GM19397 (cell line): ENCODE data around the gene EAF1.
"Not testable (repeated sequence)": the region's sequence is repeated elsewhere in the genome, so short reads cannot be mapped to it uniquely, and the experiment has no call there.

ENCODE experiments used
- ATAC-seq: cut with Tn5 transposase; IDR thresholded peaks from one replicate; pipeline ENCODE4 v1.9.1; 2021; ENCODE audit warnings: mild to moderate bottlenecking, moderate library complexity; ENCODE audit not compliant: unreplicated experiment

EAF1 gene

GRCh38 chr3:15427182-15427880 lies at the start of gene EAF1, which contains the start of gene METTL6:
Gene EAF1, plus strand, starts transcription at chr3:15427598. Its CDS starts 182 bp downstream, at chr3:15427780.
Gene METTL6, minus strand, starts transcription at chr3:15427544. Its CDS starts 1,033 bp downstream, at chr3:15426511.
- ATAC-seq = peak; percentile 93

- ATAC-seq = peak; percentile 92
Observed at GRCh38 chr3:15377961-15378791, 49.2 kb upstream of the EAF1 start.

- ATAC-seq = no peak
Observed at GRCh38 chr3:15380980-15381890, 46.2 kb upstream of the EAF1 start.

- no peak for ATAC-seq
Observed at GRCh38 chr3:15382405-15382923, 44.9 kb upstream of the EAF1 start.

GRCh38 chr3:15384510-15385237 lies 42.7 kb upstream of the EAF1 start:
- peak; percentile 79 for ATAC-seq

- ATAC-seq = peak; percentile 21
Observed at GRCh38 chr3:15385238-15385695, 42.1 kb upstream of the EAF1 start.

GRCh38 chr3:15385901-15386653 lies 41.3 kb upstream of the EAF1 start:
- no peak for ATAC-seq

- ATAC-seq = not testable (repeated sequence)
Observed at GRCh38 chr3:15386654-15386955, 40.8 kb upstream of the EAF1 start.

- no peak for ATAC-seq
Observed at GRCh38 chr3:15387171-15387581, 40.2 kb upstream of the EAF1 start.

- no peak for ATAC-seq
Observed at GRCh38 chr3:15387735-15388134, 39.7 kb upstream of the EAF1 start.

GRCh38 chr3:15388335-15388734 lies 39.1 kb upstream of the EAF1 start:
- not testable (repeated sequence) for ATAC-seq

GRCh38 chr3:15390460-15390859 lies 36.9 kb upstream of the EAF1 start:
- no peak for ATAC-seq

GRCh38 chr3:15391007-15391406 lies 36.4 kb upstream of the EAF1 start:
- ATAC-seq = no peak

- not testable (repeated sequence) for ATAC-seq
Observed at GRCh38 chr3:15393252-15393651, 34.1 kb upstream of the EAF1 start.

- not testable (repeated sequence) for ATAC-seq
Observed at GRCh38 chr3:15398731-15399133, 28.7 kb upstream of the EAF1 start.

- ATAC-seq = no peak
Observed at GRCh38 chr3:15399970-15400369, 27.4 kb upstream of the EAF1 start.

GRCh38 chr3:15401936-15402335 lies 25.5 kb upstream of the EAF1 start:
- ATAC-seq = no peak

GRCh38 chr3:15403495-15403894 lies 23.9 kb upstream of the EAF1 start:
- ATAC-seq = no peak

GRCh38 chr3:15403965-15404364 lies 23.4 kb upstream of the EAF1 start:
- ATAC-seq = no peak
